GM12873 (cell line): ENCODE measurements around the gene CACNB2.

ENCODE experiments used
- CTCF ChIP-seq: IDR thresholded peaks from 2 replicates; pipeline ENCODE4 v1.5.1; 2012; ENCODE audit warnings: low read depth, mild to moderate bottlenecking, moderate library complexity, low read length, control low read depth; ENCODE audit not compliant: insufficient read depth; ENCODE audit errors: missing control alignments

The CACNB2 gene

DNA sequence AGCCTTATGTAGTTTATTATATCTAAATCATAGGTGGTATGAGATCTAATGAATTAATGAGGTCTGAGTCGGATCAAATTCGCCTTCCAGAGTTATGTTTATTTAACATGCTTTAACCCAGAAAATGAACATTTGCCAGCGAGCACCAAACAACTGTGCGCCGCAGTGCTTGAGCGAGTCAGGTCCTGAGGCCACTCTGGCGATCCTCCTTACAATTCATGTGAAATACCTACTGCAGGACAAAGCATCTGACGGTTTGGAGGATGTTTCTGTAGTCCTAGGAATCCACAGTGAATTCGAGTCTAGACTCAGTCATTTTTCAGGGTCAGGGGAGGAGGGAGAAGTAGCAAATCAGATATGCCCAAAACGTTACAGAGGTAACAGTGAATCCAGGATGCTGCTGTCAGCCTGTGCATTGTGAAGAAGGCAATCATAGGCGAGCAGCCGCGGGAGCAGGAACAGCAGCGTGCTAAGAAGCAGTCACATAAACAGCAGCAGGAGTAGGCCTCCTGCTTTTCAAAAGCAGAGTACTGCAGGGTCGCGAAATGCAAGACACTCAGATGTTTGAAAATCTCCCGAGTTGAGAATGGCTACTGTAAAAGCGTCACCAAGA lies 120.2 kb downstream of the CACNB2 start:
- no peak for TF ChIP-seq CTCF

GRCh38 chr10:18261063-18261610 lies 120.9 kb downstream of the CACNB2 start:
- TF ChIP-seq CTCF: no peak

DNA sequence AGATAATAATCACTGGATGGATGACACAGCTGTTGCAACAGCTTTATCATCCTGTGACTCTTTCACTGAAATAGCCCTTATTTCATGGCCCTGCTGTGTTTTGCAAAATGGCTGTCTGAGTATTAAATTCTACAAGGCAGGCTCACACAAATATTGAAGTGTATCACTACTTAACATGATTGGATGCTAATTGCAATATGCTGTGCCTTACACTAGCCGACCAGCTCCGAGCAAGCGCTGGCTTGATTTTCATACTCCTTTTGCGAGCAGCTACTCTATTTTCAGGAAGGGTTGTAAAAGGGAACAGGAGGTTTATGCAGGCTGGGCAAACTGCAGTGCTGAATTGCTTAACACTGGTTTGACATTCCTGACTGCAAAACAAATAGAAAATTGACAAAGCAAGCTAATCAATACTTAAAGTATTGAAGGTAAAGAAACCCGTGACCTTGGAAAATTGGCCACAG lies 121.6 kb downstream of the CACNB2 start:
- no peak for TF ChIP-seq CTCF

DNA sequence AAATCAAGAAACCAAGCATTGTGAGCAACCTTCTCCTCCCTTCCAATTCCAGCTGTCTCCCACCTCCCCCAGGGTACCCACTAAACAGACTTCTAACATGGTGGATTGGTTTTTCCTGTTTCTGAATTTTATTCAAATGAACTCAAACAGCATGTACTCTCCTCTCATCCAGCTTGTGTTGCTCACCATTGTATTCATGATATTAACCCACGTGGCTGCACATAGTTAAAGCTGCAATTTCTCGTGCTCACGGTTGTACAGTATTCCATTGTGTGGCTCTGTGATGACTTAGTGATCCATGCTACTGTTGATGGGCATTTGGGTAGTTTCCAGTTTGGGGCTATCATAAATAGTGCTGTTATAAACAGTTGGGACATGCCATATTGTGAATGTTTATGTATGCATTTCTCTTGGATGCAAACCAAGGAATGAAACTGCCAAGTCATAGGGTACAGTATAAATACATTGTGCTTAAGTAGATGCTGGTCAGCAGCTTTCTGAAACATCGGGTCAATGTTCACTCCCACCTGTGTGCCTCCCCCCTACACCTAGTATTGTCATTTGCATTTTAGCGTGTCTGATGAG lies 124.3 kb downstream of the CACNB2 start:
- TF ChIP-seq CTCF: no peak

DNA sequence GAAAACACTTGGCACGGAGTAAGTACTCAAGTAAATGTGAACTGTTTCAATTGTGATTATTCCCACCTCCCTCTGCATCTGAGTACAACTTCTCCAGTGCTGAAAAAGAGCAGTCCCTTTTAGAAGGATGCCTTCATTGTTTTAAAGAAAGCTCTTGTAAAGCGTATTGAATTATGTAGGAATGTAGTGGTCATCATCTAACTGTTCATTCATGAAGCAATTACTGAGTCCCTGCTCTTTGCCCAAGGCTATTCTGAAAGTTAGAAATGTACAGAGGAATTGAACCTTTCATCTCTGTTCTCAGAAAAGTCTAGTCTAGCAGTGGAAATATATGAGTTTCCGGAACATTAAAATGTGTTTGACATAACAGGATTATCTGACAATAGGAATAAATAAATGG lies 127.8 kb downstream of the CACNB2 start:
- no peak for TF ChIP-seq CTCF

DNA sequence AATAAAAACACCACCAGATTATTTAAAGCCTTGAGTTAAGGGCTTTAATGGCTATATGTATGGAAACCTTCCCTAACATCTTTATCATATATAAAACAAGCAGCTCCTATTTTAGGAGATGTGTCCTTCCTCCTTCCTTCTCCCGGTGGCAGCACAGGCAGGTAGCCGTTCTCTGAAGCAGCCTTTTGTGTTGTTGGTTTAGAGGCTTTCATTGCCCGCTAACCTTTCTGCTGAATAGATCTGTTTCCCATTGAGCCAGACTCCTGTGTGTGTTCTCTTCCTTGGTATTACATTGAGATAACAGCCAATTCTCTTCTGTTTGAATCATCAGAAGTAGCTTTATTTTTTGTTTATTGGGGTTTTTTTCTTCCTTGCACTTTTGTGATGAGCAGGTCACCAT lies 131.3 kb downstream of the CACNB2 start:
- TF ChIP-seq CTCF: no peak

GRCh38 chr10:18273039-18273438 lies 132.8 kb downstream of the CACNB2 start:
- TF ChIP-seq CTCF: no peak
